ENCODE results near the gene FAM135A. TPM values are rescaled to one million over a fixed set of nuclear protein-coding genes. Genes with fewer than 3 reads are reported as not detected.

The FAM135A gene
- 10 to 100 TPM; 36.4 to 54.8 TPM for total RNA-seq

- intact Hi-C loops (cut with DNase I) = loop anchor here (10.0 kb wide), 1 partner anchor 261 kb away; no protein-coding TSS in a partner anchor
- Histone ChIP-seq H3K27ac (peak within 1 kb of the TSS; percentile 87), H3K9me3 (no peaks in the 10 kb centered on the region), H3K36me3 (no peaks in the 10 kb centered on the region), H3K27me3 (no peaks in the 10 kb centered on the region), H3K4me1 (peaks cover 3% of the 10 kb centered on the region), H3K4me3 (peak within 1 kb of the TSS; percentile 87), H3K9ac (ENCODE audit: low read depth in 2 of 2, low read length in 2 of 2) (peak within 1 kb of the TSS; percentile 95 to 97)
- TF ChIP-seq CTCF (IDR thresholded peaks at IDR 0.05) = no peak
- peak; percentile 99 for DNase-seq
Measured at GRCh38 chr6:70413114-70413991, at the start of gene FAM135A. FAM135A (plus strand) TSS chr6:70413508; CDS start chr6:70428343, 14,835 bp downstream.

GRCh38 chr6:70363741-70364493 is 49.4 kb upstream of the FAM135A start:
- Histone ChIP-seq H3K27ac (no peak overlapping the region), H3K4me3 (no peak overlapping the region), H3K9me3 (no peaks in the 10 kb centered on the region), H3K27me3 (no peaks in the 10 kb centered on the region), H3K36me3 (no peaks in the 10 kb centered on the region), H3K4me1 (no peaks in the 10 kb centered on the region), H3K9ac (ENCODE audit: low read depth in 2 of 2, low read length in 2 of 2) (no peak overlapping the region)
- no peak for DNase-seq
- intact Hi-C loops (cut with DNase I) = no loop called here
- no peak for TF ChIP-seq CTCF (IDR thresholded peaks at IDR 0.05)

- DNase-seq = peak; percentile 76
- Histone ChIP-seq H3K27ac (no peak overlapping the region), H3K4me3 (no peak overlapping the region), H3K36me3 (no peaks in the 10 kb centered on the region), H3K4me1 (no peaks in the 10 kb centered on the region), H3K9me3 (no peaks in the 10 kb centered on the region), H3K9ac (ENCODE audit: low read depth in 2 of 2, low read length in 2 of 2) (no peak overlapping the region), H3K27me3 (no peaks in the 10 kb centered on the region)
- intact Hi-C loops (cut with DNase I) = loop anchor here (5.0 kb wide), 2 partner anchors 57 to 147 kb away; no protein-coding TSS in a partner anchor
- peak; percentile 90 for TF ChIP-seq CTCF (IDR thresholded peaks at IDR 0.05)
Measured at GRCh38 chr6:70369332-70369950, 43.9 kb upstream of the FAM135A start.

GRCh38 chr6:70370496-70370895 is 42.8 kb upstream of the FAM135A start:
- Histone ChIP-seq H3K4me3 (no peak overlapping the region), H3K27ac (no peak overlapping the region), H3K27me3 (no peaks in the 10 kb centered on the region), H3K9me3 (no peaks in the 10 kb centered on the region), H3K4me1 (no peaks in the 10 kb centered on the region), H3K36me3 (no peaks in the 10 kb centered on the region), H3K9ac (ENCODE audit: low read depth in 2 of 2, low read length in 2 of 2) (no peak overlapping the region)
- DNase-seq = no peak
- intact Hi-C loops (cut with DNase I) = no loop called here
- TF ChIP-seq CTCF (IDR thresholded peaks at IDR 0.05) = no peak

- no peak overlapping the region for H3K27ac ChIP-seq
- intact Hi-C loops (cut with DNase I) = no loop called here
- H3K36me3 ChIP-seq = no peaks in the 10 kb centered on the region
- TF ChIP-seq CTCF (IDR thresholded peaks at IDR 0.05) = peak; percentile 55
- no peaks in the 10 kb centered on the region for H3K27me3 ChIP-seq
- no peaks in the 10 kb centered on the region for H3K9me3 ChIP-seq
- H3K4me1 ChIP-seq = no peaks in the 10 kb centered on the region
- no peak overlapping the region for H3K9ac ChIP-seq (ENCODE audit: low read depth in 2 of 2, low read length in 2 of 2)
- H3K4me3 ChIP-seq = no peak overlapping the region
- no peak for DNase-seq
Measured at GRCh38 chr6:70371454-70372105, 41.7 kb upstream of the FAM135A start.

All from colonic mucosa (tissue), 4 donors.